ENCODE measurements around the gene TEC. TPM values are rescaled to one million over a fixed set of nuclear protein-coding genes. Genes with fewer than 3 reads are reported as not detected.

Gene TEC
- polyA plus RNA-seq, 1 donor (not counting 4 experiments of a cell fraction or from before 2014, with no cell fraction given) = 0.39 TPM

DNA sequence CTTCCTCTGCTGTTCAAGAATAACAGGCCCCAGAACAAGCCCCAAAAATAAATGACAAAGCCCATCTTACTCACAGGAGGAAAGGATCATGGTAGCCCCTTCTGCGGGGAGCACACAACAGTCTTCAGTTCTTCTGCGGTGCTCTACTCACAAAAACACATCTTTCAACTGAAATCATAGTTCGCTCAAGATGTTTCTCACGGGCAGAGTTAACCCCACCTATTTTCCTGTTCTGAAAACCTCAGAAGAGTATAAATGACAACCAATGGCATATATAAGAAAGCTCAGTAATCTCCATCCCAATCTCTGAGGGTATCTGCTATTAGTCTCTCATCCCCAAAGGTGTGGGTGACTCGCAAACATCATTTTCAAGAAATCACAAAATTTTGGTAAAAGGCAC, 135.6 kb downstream of the TEC start, which contains the start of gene TXK:
Gene TXK, minus strand, starts transcription at position 170 of the 400 bp plus-strand sequence. Its CDS starts 80 bp downstream, at position 90.
- Histone ChIP-seq H2AFZ (ENCODE audit: control insufficient read depth, low read length) (no peak within 1 kb of the TSS), H3K9me1 (ENCODE audit: control insufficient read depth, extremely low read depth, insufficient read depth, low read length) (no peaks in the 10 kb centered on the region), H3K27ac (ENCODE audit: control insufficient read depth, insufficient read depth, low read length) (no peak within 1 kb of the TSS), H3K4me2 (ENCODE audit: control insufficient read depth, extremely low read depth, insufficient read depth, low read depth, low read length) (no peak within 1 kb of the TSS), H3K9ac (ENCODE audit: control insufficient read depth, extremely low read depth, insufficient read depth, low read length) (no peak within 1 kb of the TSS), H3K79me2 (ENCODE audit: control insufficient read depth, insufficient read depth, low read length) (no peaks in the 10 kb centered on the region), H4K20me1 (ENCODE audit: control insufficient read depth, extremely low read depth, insufficient read depth, low read length) (no peaks in the 10 kb centered on the region), H3K27me3 (ENCODE audit: control insufficient read depth, extremely low read depth, insufficient read depth, low read length) (no peaks in the 10 kb centered on the region), H3K4me1 (ENCODE audit: control insufficient read depth, extremely low read depth, insufficient read depth, low read length) (peaks cover 2% of the 10 kb centered on the region), H3K4me3 (ENCODE audit: control insufficient read depth in 2 of 3, extremely low read depth in 1 of 3, insufficient read depth in 2 of 3, low read depth in 1 of 3, low read length in 3 of 3) (no peak within 1 kb of the TSS), H3K9me3 (ENCODE audit: control insufficient read depth, low read depth, low read length) (no peaks in the 10 kb centered on the region), H3K36me3 (ENCODE audit: control insufficient read depth in 2 of 2, extremely low read depth in 1 of 2, insufficient read depth in 2 of 2, low read length in 2 of 2) (no peaks in the 10 kb centered on the region)
- DNase-seq (ENCODE audit: low read depth, low spot score) (no peak), FAIRE-seq (no peak)
- TF ChIP-seq, protein P1, sequence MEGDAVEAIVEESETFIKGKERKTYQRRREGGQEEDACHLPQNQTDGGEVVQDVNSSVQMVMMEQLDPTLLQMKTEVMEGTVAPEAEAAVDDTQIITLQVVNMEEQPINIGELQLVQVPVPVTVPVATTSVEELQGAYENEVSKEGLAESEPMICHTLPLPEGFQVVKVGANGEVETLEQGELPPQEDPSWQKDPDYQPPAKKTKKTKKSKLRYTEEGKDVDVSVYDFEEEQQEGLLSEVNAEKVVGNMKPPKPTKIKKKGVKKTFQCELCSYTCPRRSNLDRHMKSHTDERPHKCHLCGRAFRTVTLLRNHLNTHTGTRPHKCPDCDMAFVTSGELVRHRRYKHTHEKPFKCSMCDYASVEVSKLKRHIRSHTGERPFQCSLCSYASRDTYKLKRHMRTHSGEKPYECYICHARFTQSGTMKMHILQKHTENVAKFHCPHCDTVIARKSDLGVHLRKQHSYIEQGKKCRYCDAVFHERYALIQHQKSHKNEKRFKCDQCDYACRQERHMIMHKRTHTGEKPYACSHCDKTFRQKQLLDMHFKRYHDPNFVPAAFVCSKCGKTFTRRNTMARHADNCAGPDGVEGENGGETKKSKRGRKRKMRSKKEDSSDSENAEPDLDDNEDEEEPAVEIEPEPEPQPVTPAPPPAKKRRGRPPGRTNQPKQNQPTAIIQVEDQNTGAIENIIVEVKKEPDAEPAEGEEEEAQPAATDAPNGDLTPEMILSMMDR (optimal IDR thresholded peaks at IDR 0.05 in 1 of 3, IDR thresholded peaks at IDR 0.05 in 1 of 3, conservative IDR thresholded peaks at IDR 0.05 in 1 of 3; ENCODE audit: extremely low read depth in 1 of 3, insufficient read depth in 2 of 3, low read length in 3 of 3) = no peak
- TF ChIP-seq EZH2 (IDR thresholded peaks at IDR 0.05; ENCODE audit: low read length) = no peak
- dilution Hi-C loops (cut with MboI; ENCODE audit: extremely low pct_ligation_motif_present, low sequenced_read_pairs) = no loop called here

DNA sequence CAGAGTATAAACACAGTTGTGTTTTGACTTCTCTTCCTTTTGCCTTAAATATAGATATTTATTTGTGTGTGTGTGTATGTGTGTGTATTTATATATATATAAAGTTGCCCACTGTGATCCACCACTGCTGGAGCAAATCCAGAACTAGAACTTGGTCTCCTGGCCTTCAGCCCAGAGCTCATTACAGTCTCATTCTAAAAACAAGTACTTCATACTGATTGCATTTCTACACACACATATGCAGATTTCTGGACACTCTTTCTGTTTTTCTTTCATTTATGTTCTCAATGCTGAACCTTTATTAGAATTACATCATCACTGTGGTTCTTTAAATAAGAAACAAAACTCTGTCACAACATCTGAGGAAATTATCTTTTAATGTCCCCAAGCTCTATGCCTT, 136.0 kb downstream of the TEC start:
- Histone ChIP-seq H3K9me1 (ENCODE audit: control insufficient read depth, extremely low read depth, insufficient read depth, low read length) (no peaks in the 10 kb centered on the region), H3K27ac (ENCODE audit: control insufficient read depth, insufficient read depth, low read length) (no peak overlapping the region), H3K4me3 (ENCODE audit: control insufficient read depth in 2 of 3, extremely low read depth in 1 of 3, insufficient read depth in 2 of 3, low read depth in 1 of 3, low read length in 3 of 3) (no peak overlapping the region), H3K79me2 (ENCODE audit: control insufficient read depth, insufficient read depth, low read length) (no peaks in the 10 kb centered on the region), H3K4me1 (ENCODE audit: control insufficient read depth, extremely low read depth, insufficient read depth, low read length) (peaks cover 2% of the 10 kb centered on the region), H4K20me1 (ENCODE audit: control insufficient read depth, extremely low read depth, insufficient read depth, low read length) (no peaks in the 10 kb centered on the region), H3K9me3 (ENCODE audit: control insufficient read depth, low read depth, low read length) (no peaks in the 10 kb centered on the region), H3K27me3 (ENCODE audit: control insufficient read depth, extremely low read depth, insufficient read depth, low read length) (no peaks in the 10 kb centered on the region), H3K4me2 (ENCODE audit: control insufficient read depth, extremely low read depth, insufficient read depth, low read depth, low read length) (no peak overlapping the region), H3K36me3 (ENCODE audit: control insufficient read depth in 2 of 2, extremely low read depth in 1 of 2, insufficient read depth in 2 of 2, low read length in 2 of 2) (no peaks in the 10 kb centered on the region), H2AFZ (ENCODE audit: control insufficient read depth, low read length) (no peak overlapping the region), H3K9ac (ENCODE audit: control insufficient read depth, extremely low read depth, insufficient read depth, low read length) (no peak overlapping the region)
- dilution Hi-C loops (cut with MboI; ENCODE audit: extremely low pct_ligation_motif_present, low sequenced_read_pairs) = no loop called here
- TF ChIP-seq, protein P1 (optimal IDR thresholded peaks at IDR 0.05 in 1 of 3, IDR thresholded peaks at IDR 0.05 in 1 of 3, conservative IDR thresholded peaks at IDR 0.05 in 1 of 3; ENCODE audit: extremely low read depth in 1 of 3, insufficient read depth in 2 of 3, low read length in 3 of 3) = no peak
- DNase-seq (ENCODE audit: low read depth, low spot score) = no peak
- FAIRE-seq = no peak

Measured in keratinocyte (primary cell).